ENCODE results near the gene SYT7. TPM values are rescaled to one million over a fixed set of nuclear protein-coding genes. Genes with fewer than 3 reads are reported as not detected.

Gene SYT7
- total and polyA plus RNA-seq, 2 experiments from 2014 or later = 0.40 to 1.9 TPM

DNA sequence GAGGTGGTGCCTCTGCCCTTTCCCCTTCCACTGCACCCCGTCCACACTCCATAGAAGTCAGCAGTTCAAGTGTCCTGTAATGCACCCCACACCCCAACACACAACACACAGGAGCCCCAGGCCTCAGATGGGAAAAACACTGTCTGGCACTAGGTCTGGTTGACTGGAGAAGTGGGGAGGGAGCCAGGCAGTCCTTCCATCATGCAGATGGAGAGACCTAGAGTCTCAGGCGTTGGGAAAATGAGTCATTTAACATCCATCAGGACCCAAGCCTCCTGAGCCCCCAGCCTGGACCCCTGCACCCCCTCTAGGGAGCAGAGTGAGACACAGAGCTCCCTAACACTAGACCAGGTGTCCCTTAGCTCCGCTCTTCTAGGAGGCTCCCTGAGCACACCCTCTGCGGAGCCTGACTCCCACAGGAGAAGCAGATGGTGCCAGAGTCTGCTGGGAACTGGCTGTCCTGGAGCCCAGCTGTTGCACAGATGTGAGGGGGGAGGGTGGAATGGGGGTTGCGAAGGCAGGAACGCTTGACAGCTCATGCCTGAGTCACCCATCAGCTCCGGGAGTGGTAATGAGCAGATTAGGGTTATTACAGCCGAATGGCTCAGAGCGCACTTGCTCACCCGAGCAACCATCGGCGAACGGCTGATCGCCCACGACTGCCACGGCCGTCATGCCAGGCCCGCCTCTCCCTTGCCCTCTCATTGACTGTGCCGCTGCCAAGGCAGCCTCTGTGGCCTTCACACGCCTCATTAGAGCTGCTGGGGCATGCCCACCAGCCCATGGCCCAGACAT lies 22.1 kb upstream of the SYT7 start:
- Histone ChIP-seq H3K9me3 (ENCODE audit: low read depth) (no peaks in the 10 kb centered on the region), H3K27me3 (replicated peaks; ENCODE audit: insufficient read depth) (no peaks in the 10 kb centered on the region), H3F3A (ENCODE audit: insufficient read depth) (no peaks in the 10 kb centered on the region; the same call in 1 of the 2 replicates), H3K4me3 (0 out of 2 replicates have a peak overlapping the region, but pooled peaks have one; percentile 17), H3K9me2 (ENCODE audit: insufficient read depth) (no peaks in the 10 kb centered on the region), H3K27ac (peak overlapping the region; percentile 45), H3K79me2 (ENCODE audit: insufficient read depth) (no peaks in the 10 kb centered on the region), H3K4me1 (ENCODE audit: insufficient read depth) (peaks cover 22% of the 10 kb centered on the region), H2AFZ (no peak overlapping the region), H3K9ac (peak overlapping the region; percentile 10; the same call in 1 of the 2 replicates), H4K20me1 (ENCODE audit: insufficient read depth) (no peaks in the 10 kb centered on the region), H3K36me3 (ENCODE audit: low read depth) (no peaks in the 10 kb centered on the region), H3K4me2 (ENCODE audit: unreplicated experiment) (peak overlapping the region; percentile 64)
- in situ Hi-C loops (cut with MboI) = no loop called here
- no peak for TF ChIP-seq EZH2phosphoT487 (IDR thresholded peaks at IDR 0.05; ENCODE audit: insufficient read depth, low read depth)
- no peak for TF ChIP-seq EZH2 (IDR thresholded peaks at IDR 0.05; ENCODE audit: insufficient read depth, poor library complexity, severe bottlenecking)
- WGBS, 2 experiments (ENCODE audit: low coverage in 1 of 2, low lambda C conversion rate in 2 of 2, missing lambda C conversion rate in 2 of 2) = 6 to 16% methylated on average over 7 to 20 of the region's 20 CpGs
- DNase-seq = peak; percentile 98

GRCh38 chr11:61601512-61601911 lies 20.6 kb upstream of the SYT7 start:
- no peak overlapping the region for H3K27ac ChIP-seq
- no peak overlapping the region for H3K9ac ChIP-seq
- no peak overlapping the region for H2AFZ ChIP-seq
- TF ChIP-seq EZH2phosphoT487 (IDR thresholded peaks at IDR 0.05; ENCODE audit: insufficient read depth, low read depth) (no peak), EZH2 (IDR thresholded peaks at IDR 0.05; ENCODE audit: insufficient read depth, poor library complexity, severe bottlenecking) (no peak)
- no peak for DNase-seq
- H4K20me1 ChIP-seq (ENCODE audit: insufficient read depth) = no peaks in the 10 kb centered on the region
- H3K36me3 ChIP-seq (ENCODE audit: low read depth) = no peaks in the 10 kb centered on the region
- no peaks in the 10 kb centered on the region for H3K27me3 ChIP-seq (replicated peaks; ENCODE audit: insufficient read depth)
- H3F3A ChIP-seq (ENCODE audit: insufficient read depth) = no peaks in the 10 kb centered on the region; the same call in 1 of the 2 replicates
- in situ Hi-C loops (cut with MboI) = no loop called here
- 84 to 92% methylated on average over 4 of the region's 4 CpGs for WGBS, 2 experiments (ENCODE audit: low coverage in 1 of 2, low lambda C conversion rate in 2 of 2, missing lambda C conversion rate in 2 of 2)
- no peaks in the 10 kb centered on the region for H3K9me3 ChIP-seq (ENCODE audit: low read depth)
- no peak overlapping the region for H3K4me2 ChIP-seq (ENCODE audit: unreplicated experiment)
- no peak overlapping the region for H3K4me3 ChIP-seq
- no peaks in the 10 kb centered on the region for H3K9me2 ChIP-seq (ENCODE audit: insufficient read depth)
- peaks cover 22% of the 10 kb centered on the region for H3K4me1 ChIP-seq (ENCODE audit: insufficient read depth)
- H3K79me2 ChIP-seq (ENCODE audit: insufficient read depth) = no peaks in the 10 kb centered on the region

DNA sequence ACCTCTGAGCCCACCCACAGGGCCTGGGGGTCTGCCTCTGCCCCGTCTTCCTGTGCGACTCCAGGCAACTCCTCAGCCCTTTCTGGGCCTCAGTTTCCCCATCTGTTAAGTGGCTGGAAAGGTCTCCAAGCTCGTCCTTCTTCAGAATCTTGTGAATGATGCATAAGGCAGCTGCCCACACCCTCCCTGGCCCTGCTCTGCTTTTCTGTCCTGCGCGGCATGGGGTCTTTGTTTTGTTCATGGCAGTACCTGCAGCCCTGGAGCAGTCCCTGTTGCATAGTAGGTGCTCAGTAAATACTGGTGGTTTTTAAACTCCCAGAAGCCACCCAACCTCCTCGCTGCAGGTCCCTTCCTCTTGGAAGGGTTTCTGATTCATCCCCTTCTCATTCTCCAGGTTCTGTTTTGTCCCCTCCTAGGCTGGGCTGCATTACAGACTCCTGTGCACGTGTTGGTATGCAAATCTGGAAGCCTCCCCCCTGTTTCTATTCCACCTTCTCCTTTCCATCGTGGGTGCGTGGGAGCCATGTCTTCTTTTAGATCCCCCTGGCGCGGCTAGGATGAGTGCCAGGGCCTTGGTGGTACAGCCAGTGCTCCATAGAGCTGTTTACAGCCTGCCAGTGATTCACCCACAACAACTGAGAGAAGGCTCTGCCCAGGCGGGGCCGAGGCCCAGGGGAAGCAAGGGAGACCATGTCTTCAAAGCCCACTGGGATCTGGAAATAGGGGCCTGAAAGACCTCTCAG lies 19.3 kb upstream of the SYT7 start:
- 78 to 79% methylated on average over 13 of the region's 13 CpGs for WGBS, 2 experiments (ENCODE audit: low coverage in 1 of 2, low lambda C conversion rate in 2 of 2, missing lambda C conversion rate in 2 of 2)
- Histone ChIP-seq H4K20me1 (ENCODE audit: insufficient read depth) (no peaks in the 10 kb centered on the region), H3K4me3 (no peak overlapping the region)

More for the DNA sequence above, 19.3 kb upstream of the SYT7 start:
- Histone ChIP-seq H3K9me3 (ENCODE audit: low read depth) (no peaks in the 10 kb centered on the region), H3K9ac (no peak overlapping the region), H3K9me2 (ENCODE audit: insufficient read depth) (no peaks in the 10 kb centered on the region), H3K79me2 (ENCODE audit: insufficient read depth) (no peaks in the 10 kb centered on the region), H3K36me3 (ENCODE audit: low read depth) (no peaks in the 10 kb centered on the region), H3K27me3 (replicated peaks; ENCODE audit: insufficient read depth) (no peaks in the 10 kb centered on the region), H2AFZ (no peak overlapping the region), H3K4me2 (ENCODE audit: unreplicated experiment) (no peak overlapping the region), H3K27ac (no peak overlapping the region), H3F3A (ENCODE audit: insufficient read depth) (no peaks in the 10 kb centered on the region; the same call in 1 of the 2 replicates), H3K4me1 (ENCODE audit: insufficient read depth) (peaks cover 22% of the 10 kb centered on the region)
- TF ChIP-seq EZH2phosphoT487 (IDR thresholded peaks at IDR 0.05; ENCODE audit: insufficient read depth, low read depth) (no peak), EZH2 (IDR thresholded peaks at IDR 0.05; ENCODE audit: insufficient read depth, poor library complexity, severe bottlenecking) (no peak)
- peak; percentile 22 for DNase-seq
- in situ Hi-C loops (cut with MboI) = no loop called here
